CD4-positive, alpha-beta T cell treated with Interferon alpha-2 for 1 hour (primary cell): Measurements from ENCODE around the gene TOM1L2.
"Not testable (repeated sequence)": the region's sequence is repeated elsewhere in the genome, so short reads cannot be mapped to it uniquely, and the experiment has no call there.

Experiments
- DNase-seq, 2 donors: peaks; one replicate each; pipeline ENCODE4 v3.0.0-alpha.2; 2020 to 2022

TOM1L2 gene

DNA sequence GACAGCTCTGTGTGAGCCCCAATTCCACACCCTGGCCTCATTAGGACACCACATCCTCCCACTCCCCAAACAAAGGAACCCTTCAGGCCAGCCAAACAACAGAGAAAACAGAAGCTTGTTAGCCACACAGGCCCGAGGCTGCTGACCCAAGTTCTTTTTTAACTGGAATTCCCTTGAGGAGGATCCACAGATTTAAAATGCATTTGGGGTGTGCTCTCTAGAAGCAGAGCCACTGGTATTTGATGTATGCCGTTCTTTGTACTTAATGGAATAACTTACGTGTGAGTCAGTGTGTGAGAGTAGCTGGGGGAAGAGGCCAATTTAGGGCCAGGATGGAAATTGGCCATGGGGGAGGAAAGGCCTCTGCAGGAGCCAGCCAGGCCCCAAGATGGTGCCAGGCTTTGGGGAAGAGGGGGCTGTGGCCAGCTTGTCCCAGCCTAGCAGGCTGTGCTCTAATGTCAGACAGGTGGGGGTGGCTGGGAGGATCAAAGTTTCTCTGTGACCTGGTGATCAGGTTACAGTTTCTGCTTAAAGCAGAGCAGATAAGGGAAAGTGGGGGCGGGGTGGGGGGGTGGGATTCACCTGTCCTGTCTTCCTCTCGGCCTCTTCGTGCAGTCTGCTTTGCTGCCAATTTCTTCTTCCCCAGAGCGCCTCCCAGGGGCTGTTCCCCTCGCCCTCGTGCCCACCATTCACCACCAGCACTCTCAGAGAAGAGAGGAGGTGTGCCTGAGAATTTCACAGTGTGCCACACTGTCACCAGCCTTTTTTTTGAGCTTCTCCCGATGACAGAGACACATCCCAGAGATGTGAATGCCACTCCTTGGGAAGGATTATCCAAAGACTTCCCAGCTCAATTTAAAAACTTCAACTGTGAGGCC is 50.8 kb downstream of the TOM1L2 start:
- DNase-seq, result no peak

DNA sequence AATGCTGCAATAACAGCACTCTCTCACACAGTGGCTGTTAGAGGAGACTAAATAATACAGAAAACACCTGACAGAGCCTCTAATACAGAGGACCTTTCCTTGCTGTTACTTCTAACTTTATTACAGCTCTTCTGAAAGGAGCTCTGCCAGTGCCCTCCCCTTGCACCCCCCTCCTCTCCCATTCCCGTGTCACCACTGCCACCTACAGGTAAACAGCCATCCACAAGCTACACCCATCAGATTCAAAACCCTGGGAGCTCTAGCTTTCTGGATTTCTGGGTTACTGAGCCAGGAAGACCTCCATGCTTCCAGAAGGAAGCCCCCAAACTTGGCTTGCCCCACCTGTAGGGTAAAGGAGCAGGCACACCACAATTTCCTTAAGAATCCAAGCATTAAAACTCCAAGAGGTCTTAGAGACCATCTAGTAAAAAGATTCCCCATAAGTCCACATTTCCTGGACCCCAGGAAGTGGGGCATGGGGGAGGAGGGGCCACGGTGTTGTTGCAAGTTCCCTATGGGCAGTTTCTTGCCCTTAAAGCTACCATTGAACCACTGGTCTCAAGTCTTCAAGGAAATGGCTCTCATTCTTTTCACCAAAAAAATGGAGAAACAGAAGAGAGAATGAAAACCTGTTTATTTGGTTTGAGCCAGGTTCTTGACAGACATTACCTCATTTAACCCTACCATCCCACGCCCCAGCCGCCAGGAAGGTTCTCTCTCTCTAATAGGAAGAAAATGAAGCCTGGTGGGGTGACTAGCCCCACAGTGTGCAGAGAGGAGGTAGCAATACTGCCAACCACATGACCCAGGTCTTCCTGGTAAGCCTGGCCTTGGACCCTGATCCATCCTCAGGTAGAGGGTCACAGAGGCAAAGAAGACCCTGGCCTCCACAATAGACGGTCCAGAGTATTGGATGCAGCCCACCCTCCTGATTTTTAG is 52.8 kb downstream of the TOM1L2 start:
- DNase-seq, result peak; percentile 56 to 74

DNA sequence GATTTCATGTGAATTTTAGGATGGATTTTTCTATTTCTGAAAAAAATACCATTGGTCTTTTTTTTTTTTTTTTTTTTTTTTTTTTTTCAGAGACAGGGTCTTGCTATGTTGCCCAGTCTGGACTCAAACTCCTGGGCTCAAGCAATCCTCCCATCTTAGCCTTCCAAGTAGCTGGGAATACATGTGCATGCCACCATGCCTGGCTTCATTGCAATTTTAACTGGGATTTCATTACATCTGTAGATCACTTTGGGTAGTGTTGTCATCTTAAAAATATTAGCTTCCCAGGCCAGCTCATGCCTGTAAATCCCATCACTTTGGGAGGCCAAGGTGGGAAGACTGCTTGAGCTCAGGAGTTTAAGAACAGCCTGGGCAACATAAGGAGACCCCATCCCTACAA is 54.8 kb downstream of the TOM1L2 start:
- DNase-seq, result no peak

DNA sequence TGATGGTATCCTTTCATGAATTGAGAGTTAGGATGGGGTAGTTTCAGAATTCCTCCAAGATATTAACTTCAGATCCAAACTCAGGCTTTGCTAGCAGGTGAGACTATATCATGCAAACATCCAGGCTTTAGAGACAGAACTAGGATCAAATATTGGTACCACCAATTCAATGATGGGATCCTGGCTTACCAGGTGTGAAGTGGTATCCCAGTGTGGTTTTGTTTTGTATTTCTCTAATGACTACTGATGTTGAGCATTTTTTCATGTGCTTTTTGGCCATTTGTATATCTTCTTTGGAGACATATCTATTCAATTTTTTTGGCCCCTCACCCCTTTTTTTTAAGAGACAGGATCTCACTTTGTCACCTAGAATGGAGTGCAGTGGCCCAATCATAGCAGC is 57.0 kb downstream of the TOM1L2 start:
- DNase-seq, result no peak

DNA sequence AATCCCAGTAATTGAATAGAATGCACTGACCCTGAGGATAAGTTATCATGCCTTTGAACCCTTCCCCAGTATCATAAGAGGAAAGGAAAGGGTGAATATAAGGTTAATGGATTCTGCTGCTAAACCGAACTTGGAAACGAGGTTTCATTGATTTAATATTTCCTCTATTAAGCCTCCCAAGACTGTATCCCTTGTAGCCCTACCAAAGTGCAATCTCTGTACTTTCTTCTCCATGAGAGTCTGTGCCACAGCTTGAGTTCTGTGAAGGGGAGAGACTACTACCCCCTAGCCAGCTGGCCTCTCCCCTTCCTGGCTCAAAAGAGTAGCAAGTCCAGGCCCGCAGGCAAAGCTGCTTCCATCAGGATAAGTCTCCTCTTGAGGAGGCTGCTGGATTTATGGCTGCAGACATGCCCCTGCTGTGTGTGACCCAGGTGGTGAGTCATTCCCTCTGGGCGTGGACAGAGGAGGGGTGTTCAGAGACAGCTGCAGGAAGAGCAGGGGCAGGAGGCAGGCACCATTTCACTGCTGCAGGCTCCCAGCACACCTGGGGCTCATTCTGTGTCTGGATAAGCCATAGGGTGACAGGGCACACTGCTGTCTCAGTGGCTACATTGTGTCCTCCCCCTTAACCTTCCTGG is 58.4 kb downstream of the TOM1L2 start:
- no peak for DNase-seq

DNA sequence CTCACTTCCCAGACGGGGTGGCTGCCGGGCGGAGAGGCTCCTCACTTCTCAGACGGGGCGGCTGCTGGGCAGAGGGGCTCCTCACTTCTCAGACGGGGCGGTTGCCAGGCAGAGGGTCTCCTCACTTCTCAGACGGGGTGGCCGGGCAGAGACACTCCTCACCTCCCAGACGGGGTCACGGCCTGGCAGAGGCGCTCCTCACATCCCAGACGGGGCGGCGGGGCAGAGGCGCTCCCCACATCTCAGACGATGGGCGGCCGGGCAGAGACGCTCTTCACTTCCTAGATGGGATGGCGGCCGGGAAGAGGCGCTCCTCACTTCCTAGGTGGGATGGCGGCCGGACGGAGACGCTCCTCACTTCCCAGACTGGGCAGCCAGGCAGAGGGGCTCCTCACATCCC is 59.9 kb downstream of the TOM1L2 start:
- not testable (repeated sequence) for DNase-seq

DNA sequence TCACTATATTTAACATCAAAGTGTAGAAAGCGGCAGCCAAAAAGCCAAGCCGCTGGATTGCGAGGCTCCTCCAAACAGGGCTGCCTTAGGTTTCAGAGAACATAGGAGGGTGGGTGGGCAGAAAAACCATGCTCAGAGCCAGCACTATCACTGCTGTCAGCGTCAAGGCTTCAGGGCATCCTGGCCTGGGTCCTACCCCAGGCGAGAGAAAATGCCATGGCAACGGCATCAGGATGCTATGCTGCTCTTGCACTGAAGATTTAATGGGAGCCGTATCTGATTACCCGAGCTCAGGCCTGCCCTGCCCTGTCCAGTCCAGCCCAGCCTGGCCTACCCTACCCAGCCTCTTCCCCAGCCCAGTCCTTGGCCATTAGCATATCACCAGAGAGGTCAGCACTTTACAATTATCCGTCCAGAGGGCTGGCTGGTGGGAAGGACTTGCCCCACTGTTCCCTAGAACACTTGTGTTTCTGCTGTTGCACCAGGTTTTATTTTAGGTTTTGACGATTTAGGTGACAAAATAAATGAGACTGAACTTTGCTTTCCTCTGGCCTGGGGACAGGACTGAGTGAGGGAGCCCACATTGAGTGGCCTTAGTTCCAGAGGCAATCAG is 61.1 kb downstream of the TOM1L2 start:
- DNase-seq, result no peak

DNA sequence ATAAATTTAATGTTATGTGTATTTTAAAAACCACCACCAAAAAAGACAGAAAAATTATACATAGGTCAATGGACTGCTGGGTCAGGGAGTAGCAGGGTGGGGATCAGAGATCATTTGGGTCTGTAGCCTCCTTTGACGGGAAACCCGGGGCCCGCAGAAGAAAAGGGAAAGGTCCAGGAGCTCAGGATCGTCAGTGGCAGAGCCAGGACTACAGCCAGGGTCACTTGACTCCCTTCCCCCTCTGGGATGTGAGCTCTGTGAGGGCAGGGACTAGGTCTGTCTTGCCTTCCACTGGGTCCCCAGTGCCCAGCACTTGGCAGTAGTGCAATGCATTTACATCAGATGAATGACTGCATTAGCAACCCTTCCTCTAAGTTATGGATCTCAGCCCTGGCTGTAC is 62.1 kb downstream of the TOM1L2 start:
- DNase-seq, result no peak

DNA sequence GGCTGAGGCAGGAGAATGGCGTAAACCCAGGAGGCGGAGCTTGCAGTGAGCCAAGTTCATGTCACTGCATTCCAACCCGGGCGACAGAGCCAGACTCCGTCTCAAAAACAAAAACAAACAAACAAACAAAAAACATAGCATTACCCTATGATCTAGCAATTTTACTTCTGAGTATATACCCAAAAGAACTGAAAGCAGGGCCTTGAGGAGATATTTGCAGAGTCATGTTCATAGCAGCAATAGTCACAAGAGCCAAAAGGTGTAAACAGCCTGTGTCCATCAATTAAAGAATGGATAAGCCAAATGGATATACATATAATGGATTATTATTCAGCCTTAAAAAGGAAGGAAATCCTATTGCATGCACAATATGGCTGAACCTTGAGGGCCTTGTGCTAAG is 63.1 kb downstream of the TOM1L2 start:
- DNase-seq, result no peak

DNA sequence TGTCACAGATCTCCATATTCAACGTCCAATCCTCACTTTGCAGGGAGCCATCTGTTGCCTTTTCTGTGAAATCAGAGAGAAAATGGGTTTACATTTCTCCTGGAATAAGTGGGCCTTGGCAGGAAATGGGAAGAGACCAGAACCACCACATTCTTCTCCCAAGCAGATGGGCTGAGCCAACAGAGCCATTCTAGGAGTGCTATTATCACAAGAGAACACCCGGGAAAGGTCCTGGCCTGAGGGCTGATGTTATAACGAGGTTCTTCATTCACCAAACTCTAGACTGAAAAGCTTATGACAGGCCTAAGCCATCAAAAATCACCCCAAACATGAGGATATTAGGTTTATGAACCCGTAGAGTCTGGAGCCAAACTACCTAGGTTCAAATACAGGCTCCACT is 64.7 kb downstream of the TOM1L2 start:
- DNase-seq, result no peak

DNA sequence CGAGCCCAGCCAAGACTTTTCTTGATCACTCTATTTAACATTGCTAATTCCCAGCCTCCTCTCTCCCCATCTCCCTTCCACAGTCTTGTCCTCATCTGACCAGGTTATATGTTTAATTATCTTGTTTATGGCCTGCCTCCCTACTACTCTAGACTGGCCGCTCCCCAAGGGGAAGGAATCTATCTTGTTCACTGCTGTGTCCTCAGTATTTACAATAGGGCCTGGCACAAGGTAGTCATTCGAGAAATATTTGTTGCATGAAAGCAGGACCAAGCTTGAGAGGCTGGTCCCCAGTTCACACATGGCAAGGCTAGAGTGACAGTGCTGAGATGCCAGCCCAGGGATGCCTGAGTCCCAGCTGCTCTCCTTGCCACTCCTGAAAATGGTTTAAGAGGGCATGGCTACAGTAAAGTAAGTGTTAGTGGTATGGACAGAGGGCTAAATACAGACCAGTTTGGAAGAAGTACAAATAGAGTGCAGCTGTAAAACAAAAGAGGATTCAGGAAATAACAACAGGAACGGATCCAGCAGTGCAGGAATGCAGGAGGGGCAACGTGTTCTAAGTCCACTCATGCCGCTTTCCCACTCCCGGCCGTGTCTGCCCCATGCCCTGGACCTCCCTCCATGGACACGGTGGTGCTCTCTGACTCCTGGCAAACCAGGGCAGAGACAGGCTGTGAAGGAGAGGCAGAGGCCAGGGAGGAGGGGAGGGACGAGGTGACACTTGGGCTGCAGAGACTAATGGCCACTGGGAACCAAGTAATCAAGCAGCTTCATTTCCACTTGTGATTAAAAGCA is 65.6 kb downstream of the TOM1L2 start:
- no peak for DNase-seq

DNA sequence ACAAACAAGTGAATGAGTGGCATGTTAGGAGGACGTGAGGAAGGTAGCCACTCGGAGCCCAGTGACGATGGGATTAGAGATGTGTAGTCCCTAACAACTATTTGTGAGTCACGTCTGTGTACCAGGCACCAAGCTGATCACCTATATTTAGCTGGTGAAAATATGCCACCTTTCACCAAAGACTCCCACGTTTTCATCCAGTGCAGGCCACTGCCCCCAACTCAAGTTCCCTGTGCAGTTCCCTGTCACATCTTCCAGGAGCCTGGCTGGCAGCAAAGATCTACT is 67.2 kb downstream of the TOM1L2 start:
- DNase-seq, result no peak

DNA sequence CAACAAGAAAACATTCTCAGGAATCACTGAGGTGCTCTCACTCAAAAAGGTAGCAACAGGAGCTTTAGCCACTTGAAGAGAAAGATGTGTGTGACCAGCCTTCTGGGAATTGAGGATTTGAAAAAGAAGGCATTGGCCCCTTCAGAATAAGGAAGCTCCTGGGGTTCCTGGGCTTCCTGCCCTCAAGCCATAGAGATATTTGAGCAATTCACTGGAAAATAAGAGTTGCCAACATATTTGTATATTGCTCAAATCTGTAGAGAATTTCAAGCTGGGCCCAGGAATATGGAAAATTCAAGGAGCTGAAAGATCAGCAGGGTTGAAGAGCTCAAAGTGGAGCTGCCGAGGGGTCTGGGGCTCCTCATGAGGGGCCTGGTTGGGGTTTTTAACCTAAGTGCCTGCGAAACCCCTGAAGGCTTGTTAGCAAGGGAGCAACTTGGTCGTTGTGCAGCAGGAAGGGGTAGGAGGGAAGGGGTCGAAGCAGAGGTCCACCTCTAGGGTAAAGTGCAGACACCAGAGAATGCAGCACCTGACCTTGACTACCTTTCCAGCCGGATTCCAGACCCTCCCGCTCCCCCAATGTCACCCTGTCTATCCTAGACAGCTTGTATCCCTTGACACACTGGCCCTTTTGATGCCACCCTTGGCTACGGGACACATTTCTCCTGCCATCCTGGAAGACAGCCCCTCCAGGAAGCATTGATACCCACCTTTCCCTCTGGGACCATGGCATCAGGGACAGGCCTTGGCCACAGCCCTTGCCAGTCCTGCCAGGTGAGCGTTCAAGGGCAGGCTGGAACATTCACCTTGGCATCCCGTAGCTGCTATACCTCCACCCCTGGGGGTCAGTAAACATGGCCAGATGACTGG is 67.8 kb downstream of the TOM1L2 start:
- DNase-seq, result no peak

DNA sequence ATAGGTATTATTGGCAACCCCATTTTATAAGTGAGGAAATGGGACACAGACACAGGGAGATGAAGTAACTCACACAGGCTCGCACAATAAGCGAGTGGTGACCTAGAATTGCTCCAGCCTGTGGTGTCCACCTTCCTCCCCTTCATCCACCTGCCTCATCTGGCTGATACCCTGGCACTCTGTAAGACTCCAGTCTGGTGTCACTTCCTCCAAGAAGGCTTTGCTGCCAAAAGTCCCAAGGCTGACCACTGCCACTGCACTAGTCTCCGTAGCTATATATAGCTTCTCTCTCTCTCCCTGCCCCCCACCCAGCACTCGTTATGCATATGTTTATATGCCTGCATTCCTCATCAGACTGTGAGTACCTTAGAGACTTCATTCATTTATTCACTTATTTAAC is 69.3 kb downstream of the TOM1L2 start:
- DNase-seq, result no peak

DNA sequence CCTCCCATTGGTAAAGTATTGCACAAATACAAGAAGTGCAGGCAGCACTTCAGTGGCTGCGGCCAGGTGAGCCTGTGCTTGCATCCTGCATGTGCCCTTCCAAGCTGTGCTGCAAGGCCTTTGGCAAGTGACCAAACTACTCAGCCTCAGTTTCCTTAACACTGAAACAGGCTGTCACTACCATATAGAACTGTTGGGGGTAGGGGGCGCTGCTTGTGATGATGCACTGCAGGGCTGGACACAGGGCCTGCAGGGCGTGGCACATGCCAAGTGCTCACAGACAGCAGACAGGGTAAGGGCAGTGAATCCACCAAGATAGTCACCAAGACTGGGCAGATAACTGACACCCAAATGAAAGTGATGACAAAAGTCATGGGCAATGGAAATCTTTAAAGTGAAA is 69.8 kb downstream of the TOM1L2 start:
- DNase-seq, result no peak

DNA sequence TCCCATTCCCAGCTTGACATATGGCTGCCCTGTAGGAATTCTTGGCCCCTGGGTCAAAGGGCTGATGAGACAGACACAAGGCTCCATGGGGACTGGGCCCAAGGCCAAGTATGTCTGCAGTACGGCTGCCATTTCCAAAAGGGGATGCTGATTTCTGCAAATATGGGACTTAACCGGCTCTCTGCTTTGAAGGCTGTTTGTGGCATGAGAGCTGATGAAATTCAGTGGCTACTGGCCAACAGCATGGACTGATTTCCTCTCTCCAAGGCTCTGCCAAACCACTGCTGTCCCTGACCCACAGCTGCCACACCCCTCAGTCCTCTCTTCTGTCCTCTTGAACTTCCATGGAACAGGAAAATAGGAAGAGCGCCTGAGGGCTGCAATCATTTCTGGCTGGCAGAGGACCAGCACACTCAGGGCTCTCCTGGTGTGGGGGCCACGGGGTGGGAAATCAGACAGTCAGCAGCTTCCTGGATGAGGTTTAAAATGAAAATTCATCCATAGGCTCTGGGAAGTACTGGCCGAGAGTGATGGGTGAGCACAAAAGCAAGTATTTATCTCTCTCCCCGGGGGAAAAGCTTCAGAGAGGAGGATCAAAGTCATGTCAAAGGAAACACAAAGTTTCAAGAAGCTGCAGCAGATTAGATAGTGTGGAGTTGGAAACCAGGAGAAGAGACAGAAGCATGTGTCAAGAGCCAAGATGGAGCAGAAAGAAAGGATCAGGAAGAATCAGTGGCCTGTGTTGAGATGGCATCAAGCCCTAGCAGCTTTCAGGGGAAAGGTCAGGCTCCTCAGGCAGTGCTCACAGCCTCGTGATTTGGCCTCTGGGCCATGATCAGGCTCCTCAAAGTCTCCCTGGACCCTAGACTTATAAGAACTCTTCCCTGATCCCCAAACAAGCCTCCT is 71.3 kb downstream of the TOM1L2 start:
- DNase-seq, result no peak

DNA sequence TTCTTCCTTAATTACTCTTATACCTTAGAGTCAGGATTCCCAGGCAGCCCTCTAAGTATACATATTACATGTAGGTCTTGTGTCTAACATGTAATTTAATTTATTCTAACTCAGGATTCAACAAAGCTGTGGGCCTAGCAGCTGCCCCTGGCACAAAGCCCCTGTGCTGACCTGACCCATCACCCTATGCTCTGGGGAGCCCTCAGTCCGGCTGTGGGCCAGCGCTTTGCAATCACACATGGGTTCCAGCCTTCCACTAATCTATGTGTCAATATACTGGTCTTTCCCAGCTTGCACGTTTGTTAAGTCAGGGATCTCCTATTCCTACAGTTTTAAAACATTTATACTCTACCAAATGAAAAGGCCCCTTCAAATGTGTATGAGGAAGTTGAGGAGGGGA is 72.7 kb downstream of the TOM1L2 start:
- DNase-seq, result no peak

DNA sequence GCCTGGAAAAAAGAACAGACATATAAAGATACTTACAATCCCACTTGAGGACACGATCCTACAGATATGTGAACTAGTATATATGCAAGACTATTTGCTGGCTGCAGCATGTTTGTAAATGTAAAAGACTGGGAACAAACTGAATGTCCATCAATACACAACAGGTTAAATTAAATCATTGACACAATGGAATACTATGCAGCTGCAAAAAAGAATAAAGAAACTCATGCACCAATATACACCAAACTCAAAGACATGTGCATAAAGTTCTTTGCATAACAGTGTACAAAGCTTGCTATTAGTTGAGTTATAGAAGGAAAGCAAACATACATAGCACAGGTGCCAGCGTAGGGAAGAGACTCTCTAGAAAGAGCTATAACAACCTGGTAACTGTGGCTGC is 73.5 kb downstream of the TOM1L2 start:
- DNase-seq, result no peak

DNA sequence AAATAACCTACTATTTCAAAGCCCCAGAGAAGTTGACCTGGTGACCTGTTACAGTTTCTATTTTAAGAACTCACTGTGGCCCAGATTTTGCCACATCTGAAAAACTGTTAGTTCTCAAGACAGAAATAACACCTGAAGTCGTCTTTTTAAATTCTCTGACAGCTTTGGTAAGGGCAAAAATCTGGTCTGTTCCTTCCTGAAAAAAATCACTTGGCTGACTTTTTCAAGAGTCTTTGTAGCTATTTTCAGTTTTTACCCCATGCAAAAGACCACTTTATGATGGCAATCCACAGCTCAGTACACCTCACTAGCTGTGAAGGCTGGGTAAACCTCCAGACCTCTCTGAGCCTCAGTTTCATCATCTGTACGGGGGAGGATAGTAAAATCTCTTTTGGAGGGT is 74.8 kb downstream of the TOM1L2 start:
- no peak for DNase-seq

DNA sequence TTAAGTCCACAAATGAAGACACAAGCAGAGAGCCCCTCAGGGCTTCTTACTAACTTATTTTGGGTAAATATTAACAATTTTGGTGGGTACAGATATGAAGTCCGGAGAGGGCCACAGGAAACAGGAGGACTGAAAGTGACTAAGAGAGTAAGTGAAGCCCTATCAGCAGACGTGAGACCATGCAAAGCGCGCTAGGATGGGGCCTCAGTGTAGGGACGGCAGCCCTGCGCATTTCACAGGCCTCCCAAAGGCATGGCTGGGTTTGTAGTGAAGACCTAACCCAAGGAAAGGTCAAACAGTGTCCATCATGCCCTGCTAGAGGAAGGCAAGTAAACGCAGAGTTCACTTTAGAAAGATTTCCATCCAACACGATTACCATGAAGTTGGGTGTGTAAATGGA is 75.5 kb downstream of the TOM1L2 start:
- DNase-seq, result no peak
